IMR-90 (cell line): ENCODE results near the gene LMAN2L. TPM values are rescaled to one million over a fixed set of nuclear protein-coding genes. Genes with fewer than 3 reads are reported as not detected.

ENCODE experiments used
- ATAC-seq: fragments of 200-7000 bp; cut with Tn5 transposase; 2 replicates; pipeline ENCODE4 v1.9.1; 2020; ENCODE audit warnings: low read depth, mild to moderate bottlenecking, moderate library complexity
- BruUV-seq: library from RNA; stranded (reverse); fragments of 400-500 nt; replicated peaks from 2 replicates; lab custom pipeline; 2021; lab: Mats Ljungman, UMichigan
- CTCF ChIA-PET: fragments of 300-600 bp; formaldehyde crosslinking; extraction: SDS; loops from one replicate; lab custom pipeline; 2021; ENCODE audit warnings: antibody characterized with exemption; lab: Yijun Ruan, JAX
- POLR2A ChIA-PET: fragments of 300-600 bp; sonication (Branson Sonifier 250); formaldehyde crosslinking; loops from one replicate; lab custom pipeline; 2022; ENCODE audit warnings: antibody characterized with exemption; ENCODE audit not compliant: unreplicated experiment; lab: Charles Lee
- DNase-seq: peaks from one replicate; pipeline ENCODE4 v3.0.0; 2013
- H2AFZ ChIP-seq: replicated peaks from 2 replicates; pipeline ENCODE3; 2013; ENCODE audit warnings: low read length, mild to moderate bottlenecking; ENCODE audit not compliant: poor library complexity
- H2AK5ac ChIP-seq: 2 replicates; pipeline ENCODE4 v1.6.1; 2013; ENCODE audit warnings: low read depth, low read length, inconsistent platforms
- H2AK9ac ChIP-seq: replicated peaks from 2 replicates; pipeline ENCODE3; 2013; ENCODE audit warnings: mild to moderate bottlenecking, low read depth, low read length, moderate library complexity; ENCODE audit not compliant: poor library complexity
- H2BK120ac ChIP-seq: 2 replicates; pipeline ENCODE4 v1.6.1; 2013; ENCODE audit warnings: low read depth, low read length, inconsistent platforms
- H2BK15ac ChIP-seq: 3 replicates; pipeline ENCODE4 v1.6.1; 2013; ENCODE audit warnings: low read depth, low read length, inconsistent platforms
- H2BK20ac ChIP-seq: 2 replicates; pipeline ENCODE4 v1.6.1; 2013; ENCODE audit warnings: low read depth, mild to moderate bottlenecking, inconsistent platforms, low read length, moderate library complexity
- H2BK5ac ChIP-seq: 2 replicates; pipeline ENCODE4 v1.6.1; 2013; ENCODE audit warnings: mild to moderate bottlenecking, low read depth, low read length, inconsistent platforms; ENCODE audit not compliant: poor library complexity, severe bottlenecking
- H3K14ac ChIP-seq: replicated peaks from 2 replicates; pipeline ENCODE4 v1.6.1; 2013; ENCODE audit warnings: low read depth, low read length, inconsistent platforms
- H3K18ac ChIP-seq: 2 replicates; pipeline ENCODE4 v1.6.1; 2013; ENCODE audit warnings: low read depth, low read length, control low read depth
- H3K23ac ChIP-seq: 2 replicates; pipeline ENCODE4 v1.6.1; 2013; ENCODE audit warnings: low read depth, low read length, inconsistent platforms
- H3K27ac ChIP-seq: 2 replicates; pipeline ENCODE4 v1.5.1; 2013; ENCODE audit warnings: mild to moderate bottlenecking, control low read depth, low read length; ENCODE audit not compliant: insufficient read depth
- H3K27me3 ChIP-seq: 2 replicates; pipeline ENCODE4 v1.6.1; 2013; ENCODE audit warnings: low read length; ENCODE audit not compliant: control insufficient read depth, insufficient read depth
- H3K36me3 ChIP-seq: 2 replicates; pipeline ENCODE4 v1.6.1; 2013; ENCODE audit warnings: low read length, mixed read lengths; ENCODE audit not compliant: control insufficient read depth, insufficient read depth
- H3K4ac ChIP-seq: 2 replicates; pipeline ENCODE4 v1.6.1; 2013; ENCODE audit warnings: low read depth, low read length, inconsistent platforms
- H3K4me1 ChIP-seq: 2 replicates; pipeline ENCODE4 v1.6.1; 2013; ENCODE audit warnings: low read length, mixed read lengths; ENCODE audit not compliant: control insufficient read depth, insufficient read depth
- H3K4me2 ChIP-seq: 2 replicates; pipeline ENCODE4 v1.6.1; 2013; ENCODE audit warnings: low read depth, mild to moderate bottlenecking, control low read depth, low read length, moderate library complexity
- H3K4me3 ChIP-seq: 2 replicates; pipeline ENCODE4 v1.5.1; 2013; ENCODE audit warnings: low read depth, mild to moderate bottlenecking, control low read depth, low read length, moderate library complexity; ENCODE audit not compliant: insufficient read depth
- H3K56ac ChIP-seq: 2 replicates; pipeline ENCODE4 v1.6.1; 2013; ENCODE audit warnings: low read length, inconsistent platforms; ENCODE audit not compliant: insufficient read depth; ENCODE audit errors: extremely low read depth
- H3K79me1 ChIP-seq, 2 experiments: 2 replicates each; pipeline ENCODE4 v1.6.1; 2013; ENCODE audit warnings: low read length in 2 of 2, inconsistent platforms in 1 of 2, low read depth in 1 of 2
- H3K9ac ChIP-seq: 2 replicates; pipeline ENCODE4 v1.6.1; 2013; ENCODE audit warnings: low read depth, low read length, control low read depth
- H3K9me1 ChIP-seq: 2 replicates; pipeline ENCODE4 v1.6.1; 2013; ENCODE audit warnings: low read length, inconsistent platforms; ENCODE audit not compliant: insufficient read depth
- H3K9me3 ChIP-seq: 2 replicates; pipeline ENCODE4 v1.6.1; 2013; ENCODE audit warnings: low read length; ENCODE audit not compliant: control insufficient read depth, insufficient read depth
- H4K20me1 ChIP-seq: 2 replicates; pipeline ENCODE4 v1.6.1; 2013; ENCODE audit warnings: low read length, inconsistent platforms; ENCODE audit not compliant: insufficient read depth
- H4K5ac ChIP-seq: 2 replicates; pipeline ENCODE4 v1.6.1; 2013; ENCODE audit warnings: mild to moderate bottlenecking, low read depth, low read length, control low read depth
- H4K8ac ChIP-seq, 2 experiments: 2 replicates each; pipeline ENCODE4 v1.6.1; 2013; ENCODE audit warnings: low read depth in 2 of 2, low read length in 2 of 2, control low read depth in 1 of 2, inconsistent platforms in 1 of 2
- H4K91ac ChIP-seq: 2 replicates; pipeline ENCODE4 v1.6.1; 2013; ENCODE audit warnings: low read depth, low read length, inconsistent platforms; ENCODE audit not compliant: insufficient read depth
- BHLHE40 ChIP-seq: fragments of 150-350 bp; IDR thresholded peaks from 2 replicates; pipeline ENCODE4 v1.6.1; 2016; ENCODE audit warnings: mild to moderate bottlenecking, low read depth, low read length
- CEBPB ChIP-seq: IDR thresholded peaks from 2 replicates; pipeline ENCODE4 v1.6.1; 2012; ENCODE audit warnings: low read depth, low read length, improper control_type of control experiment
- CHD1 ChIP-seq: IDR thresholded peaks from 2 replicates; pipeline ENCODE4 v1.6.1; 2012; ENCODE audit warnings: low read depth, low read length, improper control_type of control experiment
- CTCF ChIP-seq: conservative IDR thresholded peaks from 2 replicates; pipeline ENCODE4 v1.5.1; 2012; ENCODE audit warnings: mild to moderate bottlenecking, low read depth, low read length, improper control_type of control experiment
- ELK1 ChIP-seq: fragments of 150-350 bp; IDR thresholded peaks from 2 replicates; pipeline ENCODE4 v1.6.1; 2016; ENCODE audit warnings: low read depth, mild to moderate bottlenecking, low read length, moderate library complexity, borderline replicate concordance
- FOS ChIP-seq: fragments of 150-350 bp; IDR thresholded peaks from 2 replicates; pipeline ENCODE4 v1.6.1; 2016; ENCODE audit warnings: low read depth, low read length
- MAFK ChIP-seq: IDR thresholded peaks from 2 replicates; pipeline ENCODE4 v1.6.1; 2012; ENCODE audit warnings: low read depth, low read length, improper control_type of control experiment
- MAZ ChIP-seq: IDR thresholded peaks from 2 replicates; pipeline ENCODE4 v1.6.1; 2012; ENCODE audit warnings: low read depth, mild to moderate bottlenecking, low read length, improper control_type of control experiment, moderate library complexity, borderline replicate concordance
- MXI1 ChIP-seq: IDR thresholded peaks from 2 replicates; pipeline ENCODE4 v1.6.1; 2012; ENCODE audit warnings: low read depth, mild to moderate bottlenecking, low read length, moderate library complexity, borderline replicate concordance
- RAD21 ChIP-seq: IDR thresholded peaks from 2 replicates; pipeline ENCODE4 v1.6.1; 2012; ENCODE audit warnings: low read length, improper control_type of control experiment
- RCOR1 ChIP-seq: IDR thresholded peaks from 2 replicates; pipeline ENCODE4 v1.6.1; 2012; ENCODE audit warnings: mild to moderate bottlenecking, low read length, improper control_type of control experiment; ENCODE audit not compliant: insufficient replicate concordance
- SMC3 ChIP-seq: fragments of 150-350 bp; IDR thresholded peaks from 2 replicates; pipeline ENCODE4 v1.6.1; 2016; ENCODE audit warnings: low read depth, mild to moderate bottlenecking, antibody characterized with exemption, low read length, moderate library complexity
- WGBS, 2 experiments: methylation state at CpG; one replicate each; pipeline versions ENCODE4 v1.1.5 to v1.1.7; 2013; ENCODE audit warnings: missing lambda C conversion rate in 2 of 2; ENCODE audit not compliant: insufficient read length in 1 of 2; ENCODE audit errors: extremely low coverage in 2 of 2; 5-methylcytosine and 5-hydroxymethylcytosine counted together
- dilution Hi-C: fragments of 300-500 bp; cut with HindIII; formaldehyde crosslinking; loops from one replicate; pipeline ENCODE4 v1.14.3; 2018; ENCODE audit warnings: low sequenced_read_pairs; ENCODE audit not compliant: unreplicated experiment
- in situ Hi-C: fragments of 300-500 bp; cut with MboI; formaldehyde crosslinking; loops from 3 replicates; pipeline ENCODE4 v1.14.3; 2019; ENCODE audit warnings: low sequenced_read_pairs, inconsistent platforms, mixed read lengths
- intact Hi-C: fragments of 100-400 bp; cut with micrococcal nuclease; formaldehyde crosslinking; loops from 2 replicates; pipeline ENCODE4 v1.10.0; 2022
- polyA plus RNA-seq, 3 experiments: library from polyadenylated mRNA; depleted of rRNA; stranded (reverse); fragments of >200 nt; gene quantifications; 2 replicates each; pipeline ENCODE4 v1.2.3, GENCODE V29; 2012; ENCODE audit warnings: low replicate concordance in 1 of 3
- total RNA-seq: library from RNA; depleted of rRNA; stranded (reverse); fragments of >200 nt; gene quantifications from 2 replicates; pipeline ENCODE4 v1.2.3, GENCODE V29; 2012
- TF ChIP-seq, protein P1 (sequence below): fragments of 150-350 bp; IDR thresholded peaks from 2 replicates; pipeline ENCODE4 v1.6.1; 2017; ENCODE audit warnings: mild to moderate bottlenecking, antibody characterized with exemption, low read length, low read depth

Gene LMAN2L
- total and polyA plus RNA-seq, 2 of the 4 experiments (the other 2 are of a cell fraction) = 22.5 to 22.9 TPM

- H2BK5ac ChIP-seq = no peak overlapping the region
- no peak overlapping the region for H3K56ac ChIP-seq
- H2AK9ac ChIP-seq = no peak overlapping the region
- H3K14ac ChIP-seq = no peak overlapping the region
- H2AK5ac ChIP-seq = no peak overlapping the region
- ChIA-PET CTCF (no interaction called here), POLR2A (no interaction called here)
- BruUV-seq = no TSS peak
- no peak overlapping the region for H4K91ac ChIP-seq
- H3K4ac ChIP-seq = no peak overlapping the region
- 0 out of 2 replicates have a peak, but pooled peaks cover 7% of the 10 kb centered on the region for H3K9me1 ChIP-seq
- no peak overlapping the region for H3K4me2 ChIP-seq
- no peak overlapping the region for H3K9ac ChIP-seq
- no peak overlapping the region for H2BK20ac ChIP-seq
- H4K5ac ChIP-seq = no peak overlapping the region
- in situ Hi-C loops = no loop called here
- no peaks in the 10 kb centered on the region for H3K79me1 ChIP-seq
- dilution Hi-C loops = no loop called here
- TF ChIP-seq, protein P1, sequence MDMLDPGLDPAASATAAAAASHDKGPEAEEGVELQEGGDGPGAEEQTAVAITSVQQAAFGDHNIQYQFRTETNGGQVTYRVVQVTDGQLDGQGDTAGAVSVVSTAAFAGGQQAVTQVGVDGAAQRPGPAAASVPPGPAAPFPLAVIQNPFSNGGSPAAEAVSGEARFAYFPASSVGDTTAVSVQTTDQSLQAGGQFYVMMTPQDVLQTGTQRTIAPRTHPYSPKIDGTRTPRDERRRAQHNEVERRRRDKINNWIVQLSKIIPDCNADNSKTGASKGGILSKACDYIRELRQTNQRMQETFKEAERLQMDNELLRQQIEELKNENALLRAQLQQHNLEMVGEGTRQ = no peak
- TF ChIP-seq SMC3 (no peak), RAD21 (no peak), RCOR1 (no peak), MAFK (no peak), MAZ (no peak), BHLHE40 (no peak), CTCF (no peak), MXI1 (no peak), CHD1 (no peak), FOS (no peak), ELK1 (no peak), CEBPB (no peak)
- DNase-seq (no peak), ATAC-seq (no peak)
- H3K18ac ChIP-seq = no peak overlapping the region
- 83% methylated on average over 1 of the region's 2 CpGs; no CpG with 5 or more reads in 1 of the 2 experiments for WGBS, 2 experiments
- intact Hi-C loops = no loop called here
- H4K8ac ChIP-seq = no peak overlapping the region
- no peak overlapping the region for H3K4me3 ChIP-seq
- no peak overlapping the region for H2BK15ac ChIP-seq
- no peak overlapping the region for H2AFZ ChIP-seq
- H2BK120ac ChIP-seq = no peak overlapping the region
- H4K20me1 ChIP-seq = no peaks in the 10 kb centered on the region
- no peaks in the 10 kb centered on the region for H3K4me1 ChIP-seq
- no peaks in the 10 kb centered on the region for H3K27me3 ChIP-seq
- no peak overlapping the region for H3K27ac ChIP-seq
- no peaks in the 10 kb centered on the region for H3K9me3 ChIP-seq
- no peak overlapping the region for H3K23ac ChIP-seq
- H3K36me3 ChIP-seq = no peaks in the 10 kb centered on the region
These were observed 42.4 kb downstream of the LMAN2L start for GRCh38 chr2:96697476-96697875.
